Muscle of leg (tissue), 11 donors: Measurements from ENCODE around the gene SFSWAP. TPM values are rescaled to one million over a fixed set of nuclear protein-coding genes. Genes with fewer than 3 reads are reported as not detected.
A peak's percentile ranks its signal among the peaks of the same experiment; 100 is the strongest.

Experiments used
- DNase-seq: peaks from one replicate; pipeline ENCODE4 v3.0.0; 2013
- H3K27ac ChIP-seq: one replicate; pipeline ENCODE4 v1.5.1; 2013; ENCODE audit warnings: mild to moderate bottlenecking, low read length, control low read depth
- H3K27me3 ChIP-seq: one replicate; pipeline ENCODE4 v1.6.1; 2013; ENCODE audit warnings: low read length; ENCODE audit not compliant: control insufficient read depth, insufficient read depth
- H3K36me3 ChIP-seq: one replicate; pipeline ENCODE4 v1.6.1; 2013; ENCODE audit warnings: low read length; ENCODE audit not compliant: control insufficient read depth, insufficient read depth
- H3K4me1 ChIP-seq: one replicate; pipeline ENCODE4 v1.6.1; 2013; ENCODE audit warnings: low read length; ENCODE audit not compliant: control insufficient read depth, insufficient read depth
- H3K4me3 ChIP-seq: one replicate; pipeline ENCODE4 v1.5.1; 2013; ENCODE audit warnings: low read length, control low read depth
- H3K9me3 ChIP-seq: replicated peaks from 2 replicates; pipeline ENCODE4 v1.6.1; 2013; ENCODE audit warnings: low read depth, low read length; ENCODE audit not compliant: control insufficient read depth
- WGBS: methylation state at CpG from one replicate; pipeline ENCODE4 v1.1.5; 2013; ENCODE audit warnings: missing lambda C conversion rate; ENCODE audit not compliant: insufficient coverage; 5-methylcytosine and 5-hydroxymethylcytosine counted together
- polyA plus RNA-seq, 8 donors: library from polyadenylated mRNA; unstranded; fragments of 120-200 nt; gene quantifications; one replicate each; pipeline versions ENCODE4 v1.2.1 to v1.2.3, GENCODE V29; 2013; ENCODE audit warnings: inconsistent platforms in 1 of 8, low replicate concordance in 1 of 8; ENCODE audit not compliant: insufficient read length in 8 of 8, insufficient read depth in 1 of 8
- total RNA-seq: library from RNA; stranded (reverse); fragments of 120-200 nt; gene quantifications from one replicate; pipeline ENCODE4 v1.2.4, GENCODE V29; 2013

The SFSWAP gene
- total and polyA plus RNA-seq, 9 donors, result 24.6 to 33.6 (median 29.9) TPM

DNA sequence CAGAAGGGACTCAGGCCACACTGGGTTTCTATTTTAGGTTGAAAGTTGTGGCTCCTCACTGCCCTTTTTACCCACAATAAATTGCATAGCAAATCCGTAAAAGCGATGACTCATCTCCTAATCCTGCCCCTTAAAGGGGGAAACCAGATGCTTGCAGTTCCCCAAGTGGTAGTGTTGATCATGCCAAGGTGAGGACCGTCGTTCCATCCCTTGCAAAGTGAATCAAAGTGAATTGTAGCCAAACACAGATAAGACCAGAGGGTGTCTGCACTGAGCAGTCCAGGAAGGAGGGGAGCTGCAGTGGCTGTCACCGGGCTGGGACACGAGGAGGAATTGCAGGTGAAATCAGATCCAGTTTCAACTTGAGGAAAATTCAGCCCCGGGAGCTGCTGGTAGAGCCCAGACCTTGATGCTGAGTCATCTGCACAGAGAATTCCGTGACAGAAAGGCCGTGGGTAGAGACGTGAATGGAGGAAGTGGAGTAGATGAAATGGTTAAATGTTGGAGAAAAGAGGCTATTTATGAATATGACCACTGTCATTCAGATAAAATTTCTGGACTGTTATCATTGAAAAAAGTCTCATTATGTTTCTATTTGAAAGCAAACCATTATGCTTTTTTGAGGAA is 73.1 kb downstream of the SFSWAP start:
- peaks cover 4% of the 10 kb centered on the region for H3K4me1 ChIP-seq
- 48% methylated on average over 8 of the region's 10 CpGs for WGBS
- H3K27me3 ChIP-seq, result no peaks in the 10 kb centered on the region
- no peak for DNase-seq
- H3K9me3 ChIP-seq, result no peaks in the 10 kb centered on the region
- H3K36me3 ChIP-seq, result peaks cover 64% of the 10 kb centered on the region
- H3K4me3 ChIP-seq, result no peak overlapping the region
- H3K27ac ChIP-seq, result no peak overlapping the region

DNA sequence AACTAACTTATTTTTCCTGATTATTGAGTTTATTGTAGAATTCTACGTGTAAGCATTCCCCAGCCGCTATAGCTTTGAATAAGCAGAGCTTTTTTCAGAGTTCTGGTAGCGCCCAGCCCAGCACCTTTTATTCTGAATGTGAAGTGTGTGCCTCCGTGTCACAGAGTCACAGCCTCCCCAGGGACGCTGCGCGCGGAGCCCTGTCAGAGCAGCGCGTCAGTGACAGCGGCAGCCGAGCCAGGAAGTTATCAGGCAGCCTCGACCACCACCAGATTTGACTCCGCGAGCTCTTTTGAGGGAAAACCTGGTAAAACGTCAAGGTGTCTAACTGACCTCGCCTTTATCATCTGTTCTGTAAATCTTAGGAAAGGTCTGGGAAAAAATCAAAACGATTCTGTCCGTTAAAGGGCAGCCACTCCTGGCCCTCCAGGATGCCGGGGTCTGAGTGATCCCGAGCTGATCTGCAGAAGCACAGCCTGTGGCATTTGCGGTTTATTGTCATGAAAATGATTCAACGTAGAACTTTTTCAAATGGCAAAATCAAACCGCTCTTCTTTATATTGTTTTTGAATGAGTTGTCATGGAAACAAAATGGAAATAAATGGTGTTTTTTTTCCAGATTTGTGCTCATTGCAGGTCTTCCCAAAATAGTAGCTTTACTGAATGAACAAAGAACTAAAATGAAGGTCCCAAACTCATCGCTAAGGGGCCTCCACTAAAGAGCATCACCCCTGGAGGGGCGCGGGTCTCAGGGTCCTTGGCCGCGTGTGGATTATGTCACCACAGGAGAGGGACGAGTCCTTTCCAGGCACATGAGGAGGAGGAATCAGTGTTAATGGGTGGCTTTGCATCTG is 74.2 kb downstream of the SFSWAP start:
- peaks cover 4% of the 10 kb centered on the region for H3K4me1 ChIP-seq
- no peaks in the 10 kb centered on the region for H3K9me3 ChIP-seq
- peak; percentile 65 for DNase-seq
- H3K4me3 ChIP-seq, result no peak overlapping the region
- H3K27ac ChIP-seq, result no peak overlapping the region
- no peaks in the 10 kb centered on the region for H3K27me3 ChIP-seq
- H3K36me3 ChIP-seq, result peaks cover 65% of the 10 kb centered on the region
- WGBS, result 64% methylated on average over 26 of the region's 30 CpGs

DNA sequence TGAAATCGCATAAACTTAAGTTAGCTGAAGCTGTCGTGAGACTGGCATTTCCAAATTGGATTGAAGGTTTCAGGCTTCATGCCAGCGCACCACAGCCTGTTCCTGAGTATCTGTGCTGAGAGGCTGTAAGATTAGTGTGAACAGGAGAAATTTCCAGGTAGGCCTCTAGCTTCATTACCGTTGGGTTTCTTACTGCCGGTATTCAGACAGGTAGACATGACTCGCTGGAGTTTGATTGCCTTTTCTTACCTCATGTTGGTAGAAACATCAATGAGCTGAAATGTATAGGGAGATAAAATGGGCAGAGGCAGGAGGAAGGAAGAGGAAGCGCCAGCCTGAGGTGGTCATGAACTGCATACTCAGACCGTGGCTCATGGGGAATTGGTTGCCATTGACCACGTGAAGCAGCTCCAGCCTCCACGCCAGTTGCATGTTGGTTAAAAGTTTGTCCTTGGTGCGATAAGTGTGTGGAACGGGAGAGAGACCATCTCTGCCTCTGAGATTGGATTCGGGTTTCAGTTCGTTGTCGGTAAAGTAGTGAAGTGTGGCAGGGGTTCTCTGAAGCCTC is 75.0 kb downstream of the SFSWAP start:
- no peaks in the 10 kb centered on the region for H3K9me3 ChIP-seq
- no peak overlapping the region for H3K27ac ChIP-seq
- WGBS, result 87% methylated on average over 14 of the region's 15 CpGs
- H3K4me3 ChIP-seq, result no peak overlapping the region
- H3K36me3 ChIP-seq, result peaks cover 64% of the 10 kb centered on the region
- no peak for DNase-seq
- H3K4me1 ChIP-seq, result peaks cover 4% of the 10 kb centered on the region
- H3K27me3 ChIP-seq, result no peaks in the 10 kb centered on the region

DNA sequence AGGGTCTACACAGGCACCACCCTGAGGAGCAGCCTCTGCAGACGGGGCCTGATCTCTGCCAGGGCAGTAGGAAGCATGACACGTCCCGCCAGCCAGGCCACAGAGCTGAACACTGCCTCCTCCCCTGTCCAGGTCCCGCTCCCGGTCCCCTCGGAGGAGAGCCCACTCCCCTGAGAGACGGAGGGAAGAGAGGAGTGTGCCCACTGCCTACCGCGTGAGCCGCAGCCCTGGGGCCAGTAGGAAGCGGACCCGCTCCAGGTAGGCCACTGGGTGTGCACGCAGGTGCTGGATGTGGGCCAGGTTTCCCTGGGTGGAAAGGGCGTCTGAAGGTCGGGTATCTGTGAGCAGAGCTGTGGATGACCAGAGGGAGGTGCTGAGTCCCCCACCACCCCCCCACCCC is 75.4 kb downstream of the SFSWAP start:
- no peak for DNase-seq
- Histone ChIP-seq H3K36me3 (peaks cover 63% of the 10 kb centered on the region), H3K4me1 (peaks cover 4% of the 10 kb centered on the region), H3K27me3 (no peaks in the 10 kb centered on the region), H3K27ac (no peak overlapping the region), H3K4me3 (no peak overlapping the region), H3K9me3 (no peaks in the 10 kb centered on the region)
- 93% methylated on average over 10 of the region's 15 CpGs for WGBS

DNA sequence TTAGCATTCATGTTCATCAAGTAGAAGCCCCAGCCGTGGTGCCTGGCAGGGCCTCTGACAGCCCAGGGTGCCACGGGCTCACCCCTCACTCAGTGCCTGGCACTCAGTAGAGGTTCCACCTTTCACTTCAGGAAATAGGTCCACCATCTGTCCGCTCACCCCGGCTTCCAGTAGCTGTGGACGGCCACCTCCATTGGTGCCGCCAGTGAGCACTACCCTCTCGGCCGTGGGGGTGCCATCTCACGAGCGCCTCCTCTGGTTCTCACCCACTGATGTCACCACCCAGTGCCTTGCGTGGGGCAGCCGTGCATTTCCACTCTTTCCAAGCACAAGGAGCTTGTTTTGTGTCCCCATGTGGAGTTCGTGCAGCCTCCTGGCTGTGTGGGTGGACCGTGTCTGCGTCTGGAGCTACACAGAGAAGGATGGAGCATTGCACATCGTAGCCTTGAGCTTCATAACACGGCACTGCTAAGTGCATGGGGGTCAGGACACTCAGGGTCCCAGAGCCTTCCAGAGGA is 76.3 kb downstream of the SFSWAP start:
- Histone ChIP-seq H3K27ac (no peak overlapping the region), H3K4me1 (peaks cover 4% of the 10 kb centered on the region), H3K4me3 (no peak overlapping the region), H3K9me3 (no peaks in the 10 kb centered on the region), H3K27me3 (no peaks in the 10 kb centered on the region), H3K36me3 (peaks cover 64% of the 10 kb centered on the region)
- 93% methylated on average over 17 of the region's 17 CpGs for WGBS
- DNase-seq, result no peak

DNA sequence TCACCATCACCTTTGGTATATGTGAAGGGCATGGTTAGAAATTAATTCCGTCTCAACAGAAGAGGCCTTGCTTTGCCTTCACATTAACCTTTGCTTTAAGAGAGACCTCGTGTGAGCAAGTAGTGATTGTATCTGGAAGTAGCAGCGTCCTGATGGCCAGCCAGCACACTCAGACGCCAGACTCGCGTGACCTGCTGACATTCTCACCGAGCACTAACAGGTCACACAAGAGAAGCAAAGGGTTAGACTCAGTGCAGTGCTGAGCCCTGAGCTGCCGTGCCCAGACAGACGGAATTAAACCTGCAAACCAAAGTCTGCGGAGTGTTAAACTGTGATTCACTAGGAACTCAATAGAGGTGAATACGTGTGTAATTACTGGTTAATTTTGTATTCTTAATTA is 77.2 kb downstream of the SFSWAP start:
- no peak overlapping the region for H3K4me3 ChIP-seq
- 84% methylated on average over 9 of the region's 11 CpGs for WGBS
- peaks cover 4% of the 10 kb centered on the region for H3K4me1 ChIP-seq
- no peak overlapping the region for H3K27ac ChIP-seq
- no peaks in the 10 kb centered on the region for H3K9me3 ChIP-seq
- H3K27me3 ChIP-seq, result no peaks in the 10 kb centered on the region
- peaks cover 68% of the 10 kb centered on the region for H3K36me3 ChIP-seq
- DNase-seq, result no peak

DNA sequence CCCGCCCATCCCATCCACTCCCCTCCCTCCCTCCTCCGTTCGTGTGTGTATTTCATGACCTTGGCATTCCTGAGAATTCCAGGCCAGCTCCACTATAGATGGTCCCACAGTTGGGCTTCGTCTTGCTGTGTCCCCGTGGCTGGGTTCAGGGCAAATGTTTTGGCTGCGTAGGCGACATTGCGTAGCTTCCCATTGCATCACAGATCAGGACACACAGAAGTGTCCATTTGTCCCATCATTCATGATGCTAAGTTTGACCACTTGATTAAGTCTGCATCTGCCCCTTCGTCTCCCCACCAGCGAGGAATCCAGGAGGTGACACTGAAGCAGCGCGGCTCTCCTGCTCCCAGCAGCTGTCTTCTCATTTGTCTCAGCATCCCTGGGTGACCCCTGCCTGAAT is 78.7 kb downstream of the SFSWAP start:
- no peak overlapping the region for H3K4me3 ChIP-seq
- DNase-seq, result no peak
- 93% methylated on average over 12 of the region's 12 CpGs for WGBS
- no peaks in the 10 kb centered on the region for H3K9me3 ChIP-seq
- no peak overlapping the region for H3K27ac ChIP-seq
- peaks cover 4% of the 10 kb centered on the region for H3K4me1 ChIP-seq
- no peaks in the 10 kb centered on the region for H3K27me3 ChIP-seq
- peaks cover 77% of the 10 kb centered on the region for H3K36me3 ChIP-seq

DNA sequence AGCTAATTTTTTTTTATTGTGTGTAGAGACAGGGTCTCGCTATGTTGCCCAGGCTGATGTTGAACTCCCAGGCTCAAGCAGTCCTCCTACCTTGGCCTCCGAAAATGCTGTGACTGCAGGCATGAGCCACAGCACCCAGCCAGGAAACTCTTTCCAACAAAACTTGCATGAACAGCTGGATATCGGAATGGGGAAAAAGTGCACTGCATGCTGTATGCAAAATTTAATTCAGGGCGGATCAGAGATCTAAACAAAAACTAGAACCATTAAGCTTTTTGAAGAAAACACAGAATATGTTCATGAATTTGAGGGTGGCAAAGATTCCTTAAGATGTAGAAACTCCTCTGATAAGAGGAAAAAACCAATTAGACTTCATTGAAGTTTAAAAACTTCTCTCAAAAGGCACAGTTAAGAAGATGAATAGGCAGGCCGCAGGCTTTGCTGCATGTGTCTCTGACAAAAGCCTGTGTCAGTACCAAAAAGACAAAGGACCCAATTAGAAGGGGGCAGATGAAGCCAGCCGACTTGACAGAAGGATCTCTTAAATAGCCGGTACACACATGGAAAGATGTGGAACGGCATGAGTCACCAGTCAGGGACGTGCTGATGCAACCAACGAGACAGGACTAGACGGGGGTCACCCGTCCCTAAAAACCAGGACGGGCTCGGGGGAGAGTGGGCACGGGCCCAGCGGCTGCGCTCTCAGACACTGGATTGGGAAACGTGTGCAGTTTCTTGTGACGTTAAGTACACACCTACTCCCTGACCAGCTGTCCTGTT is 82.5 kb downstream of the SFSWAP start:
- no peak for DNase-seq
- Histone ChIP-seq H3K27me3 (no peaks in the 10 kb centered on the region), H3K4me1 (no peaks in the 10 kb centered on the region), H3K36me3 (peaks cover 75% of the 10 kb centered on the region), H3K27ac (no peak overlapping the region), H3K9me3 (no peaks in the 10 kb centered on the region), H3K4me3 (no peak overlapping the region)
- WGBS, result 81% methylated on average over 14 of the region's 19 CpGs

DNA sequence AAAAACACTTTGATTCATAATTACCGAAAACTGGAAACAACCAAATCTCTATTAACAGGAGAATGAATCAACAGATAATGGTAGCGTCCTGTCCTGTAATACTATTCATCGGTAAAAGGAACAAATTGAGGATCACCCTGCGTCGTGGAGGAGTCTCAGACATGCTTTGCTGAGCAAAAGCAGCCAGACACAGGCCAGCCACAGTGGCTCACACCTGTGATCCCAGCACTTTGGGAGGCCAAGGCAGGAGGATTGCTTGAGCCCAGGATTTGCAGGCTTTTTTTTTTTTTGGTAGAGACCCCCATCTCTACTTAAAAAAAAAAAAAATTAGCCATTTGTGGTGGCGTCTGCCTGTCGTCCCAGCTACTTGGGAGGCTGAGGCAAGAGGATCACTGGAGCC is 83.2 kb downstream of the SFSWAP start:
- Histone ChIP-seq H3K27ac (no peak overlapping the region), H3K36me3 (peaks cover 72% of the 10 kb centered on the region), H3K4me3 (no peak overlapping the region), H3K4me1 (no peaks in the 10 kb centered on the region), H3K9me3 (no peaks in the 10 kb centered on the region), H3K27me3 (no peaks in the 10 kb centered on the region)
- WGBS, result no CpG with 5 or more reads among the region's 7 CpGs
- no peak for DNase-seq

DNA sequence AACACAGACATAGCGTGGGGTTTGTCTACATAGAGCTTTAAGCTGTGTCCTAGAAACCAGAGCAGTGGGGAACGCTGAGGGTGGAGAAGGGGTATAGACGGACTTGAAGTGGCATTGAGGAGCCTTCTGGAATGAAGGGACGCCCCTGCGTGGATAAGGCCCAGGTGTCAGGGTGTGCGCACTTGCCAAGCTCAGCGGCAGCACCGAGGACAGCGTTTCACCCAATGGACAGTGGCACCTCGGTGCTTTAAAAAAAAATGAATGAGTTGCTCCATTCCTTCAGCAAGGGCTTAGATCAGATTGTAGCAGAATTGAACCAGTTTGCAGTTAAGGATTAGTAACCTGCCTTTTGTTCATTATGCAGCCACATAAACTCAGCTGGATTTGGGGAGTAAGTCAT is 83.7 kb downstream of the SFSWAP start:
- WGBS, result 89% methylated on average over 9 of the region's 10 CpGs
- no peak for DNase-seq
- no peaks in the 10 kb centered on the region for H3K27me3 ChIP-seq
- no peaks in the 10 kb centered on the region for H3K9me3 ChIP-seq
- no peaks in the 10 kb centered on the region for H3K4me1 ChIP-seq
- H3K27ac ChIP-seq, result no peak overlapping the region
- H3K4me3 ChIP-seq, result no peak overlapping the region
- peaks cover 75% of the 10 kb centered on the region for H3K36me3 ChIP-seq
